GM21381 (cell line): ENCODE results near the gene STK32A.

Experiments
- ATAC-seq: cut with Tn5 transposase; IDR thresholded peaks from one replicate; pipeline ENCODE4 v1.9.1; 2021; ENCODE audit warnings: mild to moderate bottlenecking, moderate library complexity; ENCODE audit not compliant: unreplicated experiment

Gene STK32A

GRCh38 chr5:147413266-147413665 is 178.4 kb downstream of the STK32A start:
- no peak for ATAC-seq

DNA sequence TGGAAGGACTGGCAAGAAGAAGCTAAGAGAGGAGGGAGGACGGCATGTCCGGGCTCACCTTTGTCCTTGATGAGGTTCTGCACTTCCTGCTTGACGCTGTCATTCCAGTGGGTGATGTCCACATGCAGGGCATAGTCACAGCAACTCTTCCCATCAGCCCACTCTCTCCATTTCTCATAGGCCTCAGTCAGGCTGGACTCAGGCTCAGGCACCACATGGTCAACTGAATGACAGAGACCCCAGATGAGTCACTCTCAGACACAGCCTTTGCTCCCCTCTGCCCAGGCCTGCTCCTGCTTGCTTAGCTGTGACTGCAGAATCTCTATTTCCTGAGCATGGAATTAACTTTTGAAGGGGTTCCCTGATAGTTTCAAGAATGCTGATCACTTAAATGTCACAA is 180.8 kb downstream of the STK32A start:
- no peak for ATAC-seq

GRCh38 chr5:147417135-147417813 is 182.4 kb downstream of the STK32A start:
- ATAC-seq: no peak

DNA sequence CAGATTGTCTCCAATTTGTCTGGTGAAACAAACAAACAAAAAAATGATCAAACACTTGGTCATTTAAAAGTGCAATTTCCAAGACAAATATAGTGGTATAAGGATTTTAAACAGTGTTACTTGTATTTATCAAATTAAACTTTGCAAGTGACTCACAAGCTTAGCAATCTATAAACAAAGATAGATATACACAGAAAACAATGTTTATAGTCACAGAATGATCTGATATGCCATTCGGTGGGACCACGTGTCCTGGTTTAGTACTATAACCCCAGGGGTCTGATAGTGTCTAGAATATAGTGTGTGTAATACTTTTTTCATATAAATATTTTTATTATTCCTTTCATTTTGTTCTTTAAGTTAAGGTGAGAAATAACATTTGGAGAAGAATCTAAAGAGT is 183.8 kb downstream of the STK32A start:
- no peak for ATAC-seq

- ATAC-seq: no peak
Observed at GRCh38 chr5:147426640-147427327, 192.0 kb downstream of the STK32A start.

DNA sequence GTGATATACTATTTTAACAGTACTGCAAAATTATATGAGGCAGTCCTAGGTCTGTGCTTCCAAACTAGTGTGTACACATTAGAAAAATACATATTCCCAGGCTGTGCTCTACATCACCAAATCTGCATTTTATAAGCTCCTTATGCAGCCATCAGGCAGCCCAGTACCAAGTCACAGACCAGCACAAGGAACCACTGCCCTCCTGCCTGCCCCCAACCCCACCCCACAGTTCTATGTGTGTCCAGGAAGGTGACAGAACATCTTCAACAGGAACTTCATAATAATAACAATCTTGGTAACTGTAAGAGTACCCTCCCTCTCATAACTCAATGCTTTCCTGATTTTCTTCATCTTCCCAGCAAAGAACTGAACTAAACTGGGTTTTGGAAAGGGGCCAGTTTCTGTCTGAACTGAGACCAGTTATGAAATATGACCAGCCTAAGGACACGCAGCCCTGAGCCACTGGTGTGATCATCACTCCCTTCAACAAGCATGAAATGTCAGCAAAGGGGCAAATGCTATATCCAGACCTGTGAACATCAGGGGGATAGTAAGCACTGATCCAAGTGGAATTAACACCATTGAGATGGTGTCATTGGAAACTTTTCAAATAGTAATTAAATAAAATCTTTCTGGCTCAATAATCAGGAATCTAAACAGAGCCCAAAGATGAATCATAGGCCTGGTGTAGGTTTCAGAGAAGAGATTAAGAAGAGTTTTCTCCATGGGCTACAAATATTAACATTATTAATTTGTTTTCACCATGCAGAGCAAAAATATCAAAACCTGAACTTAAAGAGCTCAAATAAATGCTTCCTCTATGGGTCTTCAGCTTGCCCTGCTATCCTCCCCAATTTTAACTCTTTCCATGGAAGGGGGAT is 192.9 kb downstream of the STK32A start:
- no peak for ATAC-seq

GRCh38 chr5:147430628-147431027 is 195.8 kb downstream of the STK32A start:
- no peak for ATAC-seq

DNA sequence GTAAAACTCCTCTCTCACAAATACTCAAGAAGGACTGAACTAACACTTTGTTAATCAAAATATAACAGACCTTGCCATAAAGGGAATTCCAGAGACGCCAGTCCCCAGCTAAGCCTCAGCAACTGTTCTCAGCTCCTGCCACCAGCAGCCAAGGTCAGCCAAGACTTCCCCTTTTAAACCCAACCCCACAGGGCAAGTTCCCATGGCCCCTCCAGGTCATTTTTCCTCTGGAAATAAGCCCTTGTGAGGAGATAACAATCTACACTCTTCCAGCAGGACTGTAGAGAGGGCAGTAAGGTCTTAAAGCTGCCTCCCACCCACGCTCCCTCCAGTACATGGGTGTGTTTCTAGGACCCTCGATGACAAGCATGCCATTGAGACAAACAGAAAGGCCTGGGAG is 196.8 kb downstream of the STK32A start:
- ATAC-seq: no peak

DNA sequence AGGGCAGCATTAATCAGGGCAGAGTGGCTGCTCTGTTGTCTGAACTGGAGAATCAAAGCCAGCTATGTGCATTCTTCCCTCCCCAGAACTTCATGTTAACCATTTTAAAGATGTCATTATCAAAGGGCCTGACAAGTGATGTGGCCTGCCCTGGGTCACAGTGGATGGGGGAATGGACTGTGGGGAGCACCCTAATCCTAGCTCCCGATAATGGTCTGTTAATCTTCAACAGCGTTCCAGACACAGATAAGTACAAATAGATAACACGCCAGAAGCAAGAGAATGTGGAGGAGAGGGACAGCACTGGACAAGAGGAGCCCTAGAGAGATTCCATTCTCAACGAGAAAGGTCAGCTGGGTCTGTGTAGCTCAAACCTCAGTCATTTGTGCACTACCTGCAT is 197.5 kb downstream of the STK32A start:
- ATAC-seq: no peak

DNA sequence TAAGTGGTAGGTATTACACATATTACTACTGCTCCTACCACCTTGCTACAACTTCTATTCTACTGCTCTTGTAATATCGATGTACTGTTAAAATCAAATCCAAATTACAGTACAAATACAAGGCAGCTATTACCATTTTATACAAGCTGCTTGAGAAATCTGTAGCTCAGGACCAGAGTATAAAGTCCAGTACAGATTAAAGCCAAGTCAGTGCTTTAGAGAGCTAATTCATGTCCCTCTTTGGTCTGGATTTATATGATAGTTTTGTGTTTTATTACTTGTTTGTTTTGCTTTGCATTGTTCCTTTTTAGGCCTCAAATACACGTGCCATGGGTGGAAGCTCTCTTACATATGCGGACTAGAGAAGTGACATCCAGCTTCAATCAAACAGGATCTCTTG is 199.2 kb downstream of the STK32A start:
- no peak for ATAC-seq

GRCh38 chr5:147436596-147436995 is 201.8 kb downstream of the STK32A start:
- ATAC-seq: no peak

- no peak for ATAC-seq
Observed at GRCh38 chr5:147437161-147437596, 202.4 kb downstream of the STK32A start.
